Mammary epithelial cell (primary cell): ENCODE data around the gene WARS2.

Experiments
- EZH2 ChIP-seq: IDR thresholded peaks from 2 replicates; pipeline ENCODE4 v1.6.1; 2012; ENCODE audit warnings: low read length, inconsistent platforms, borderline replicate concordance
- TF ChIP-seq, protein P1 (sequence below), 2 donors: IDR thresholded peaks in 1 of 2; conservative IDR thresholded peaks in 1 of 2; 2 replicates each; pipeline ENCODE4 v1.5.1; 2011 to 2012; ENCODE audit warnings: inconsistent platforms in 2 of 2, low read length in 2 of 2, mild to moderate bottlenecking in 2 of 2, control low read depth in 1 of 2, low read depth in 1 of 2; ENCODE audit not compliant: insufficient read depth in 1 of 2; ENCODE audit errors: extremely low read depth in 1 of 2

GRCh38 chr1:119160866-119161265, 20.4 kb upstream of the WARS2 start:
- TF ChIP-seq, protein P1, sequence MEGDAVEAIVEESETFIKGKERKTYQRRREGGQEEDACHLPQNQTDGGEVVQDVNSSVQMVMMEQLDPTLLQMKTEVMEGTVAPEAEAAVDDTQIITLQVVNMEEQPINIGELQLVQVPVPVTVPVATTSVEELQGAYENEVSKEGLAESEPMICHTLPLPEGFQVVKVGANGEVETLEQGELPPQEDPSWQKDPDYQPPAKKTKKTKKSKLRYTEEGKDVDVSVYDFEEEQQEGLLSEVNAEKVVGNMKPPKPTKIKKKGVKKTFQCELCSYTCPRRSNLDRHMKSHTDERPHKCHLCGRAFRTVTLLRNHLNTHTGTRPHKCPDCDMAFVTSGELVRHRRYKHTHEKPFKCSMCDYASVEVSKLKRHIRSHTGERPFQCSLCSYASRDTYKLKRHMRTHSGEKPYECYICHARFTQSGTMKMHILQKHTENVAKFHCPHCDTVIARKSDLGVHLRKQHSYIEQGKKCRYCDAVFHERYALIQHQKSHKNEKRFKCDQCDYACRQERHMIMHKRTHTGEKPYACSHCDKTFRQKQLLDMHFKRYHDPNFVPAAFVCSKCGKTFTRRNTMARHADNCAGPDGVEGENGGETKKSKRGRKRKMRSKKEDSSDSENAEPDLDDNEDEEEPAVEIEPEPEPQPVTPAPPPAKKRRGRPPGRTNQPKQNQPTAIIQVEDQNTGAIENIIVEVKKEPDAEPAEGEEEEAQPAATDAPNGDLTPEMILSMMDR (conservative IDR thresholded peaks at IDR 0.05 in 1 of 2, IDR thresholded peaks at IDR 0.05 in 1 of 2; ENCODE audit: extremely low read depth in 1 of 2, insufficient read depth in 1 of 2, low read depth in 1 of 2, low read length in 2 of 2), result no peak
- no peak for TF ChIP-seq EZH2
